NT2/D1 (cell line): ENCODE results near the gene LUC7L2.

Experiments
- SUZ12 ChIP-seq: IDR thresholded peaks from 2 replicates; pipeline ENCODE4 v1.6.1; 2011; ENCODE audit not compliant: insufficient read length, insufficient read depth; ENCODE audit errors: extremely low read depth
- YY1 ChIP-seq: IDR thresholded peaks from 2 replicates; pipeline ENCODE4 v1.6.1; 2011; ENCODE audit not compliant: insufficient read length, insufficient read depth
- ZNF274 ChIP-seq: IDR thresholded peaks from 2 replicates; pipeline ENCODE4 v1.6.1; 2011; ENCODE audit warnings: mild to moderate bottlenecking, low read depth, low read length

DNA sequence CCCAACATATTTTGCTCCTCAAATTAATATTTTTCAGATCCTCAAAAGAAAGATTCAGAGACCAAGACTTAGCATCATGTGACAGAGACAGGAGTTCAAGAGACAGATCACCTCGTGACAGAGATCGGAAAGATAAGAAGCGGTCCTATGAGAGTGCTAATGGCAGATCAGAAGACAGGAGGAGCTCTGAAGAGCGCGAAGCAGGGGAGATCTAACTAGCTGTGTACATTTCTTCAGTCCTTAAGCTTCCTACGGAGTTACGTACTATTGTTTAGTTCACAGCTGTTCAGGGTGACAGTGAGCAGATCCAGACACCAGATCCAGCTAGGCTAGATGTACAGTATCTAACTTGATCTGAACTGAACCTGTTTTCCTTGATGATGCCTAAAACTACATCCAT lies 62.4 kb downstream of the LUC7L2 start:
- TF ChIP-seq YY1 (no peak), SUZ12 (no peak), ZNF274 (no peak)
